ENCODE results near the gene GJB4.

GJB4 gene

DNA sequence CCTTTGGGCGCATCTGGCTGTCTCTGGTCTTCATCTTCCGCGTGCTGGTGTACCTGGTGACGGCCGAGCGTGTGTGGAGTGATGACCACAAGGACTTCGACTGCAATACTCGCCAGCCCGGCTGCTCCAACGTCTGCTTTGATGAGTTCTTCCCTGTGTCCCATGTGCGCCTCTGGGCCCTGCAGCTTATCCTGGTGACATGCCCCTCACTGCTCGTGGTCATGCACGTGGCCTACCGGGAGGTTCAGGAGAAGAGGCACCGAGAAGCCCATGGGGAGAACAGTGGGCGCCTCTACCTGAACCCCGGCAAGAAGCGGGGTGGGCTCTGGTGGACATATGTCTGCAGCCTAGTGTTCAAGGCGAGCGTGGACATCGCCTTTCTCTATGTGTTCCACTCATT is 2.2 kb upstream of the GJB4 start:
- TF ChIP-seq, protein P1, sequence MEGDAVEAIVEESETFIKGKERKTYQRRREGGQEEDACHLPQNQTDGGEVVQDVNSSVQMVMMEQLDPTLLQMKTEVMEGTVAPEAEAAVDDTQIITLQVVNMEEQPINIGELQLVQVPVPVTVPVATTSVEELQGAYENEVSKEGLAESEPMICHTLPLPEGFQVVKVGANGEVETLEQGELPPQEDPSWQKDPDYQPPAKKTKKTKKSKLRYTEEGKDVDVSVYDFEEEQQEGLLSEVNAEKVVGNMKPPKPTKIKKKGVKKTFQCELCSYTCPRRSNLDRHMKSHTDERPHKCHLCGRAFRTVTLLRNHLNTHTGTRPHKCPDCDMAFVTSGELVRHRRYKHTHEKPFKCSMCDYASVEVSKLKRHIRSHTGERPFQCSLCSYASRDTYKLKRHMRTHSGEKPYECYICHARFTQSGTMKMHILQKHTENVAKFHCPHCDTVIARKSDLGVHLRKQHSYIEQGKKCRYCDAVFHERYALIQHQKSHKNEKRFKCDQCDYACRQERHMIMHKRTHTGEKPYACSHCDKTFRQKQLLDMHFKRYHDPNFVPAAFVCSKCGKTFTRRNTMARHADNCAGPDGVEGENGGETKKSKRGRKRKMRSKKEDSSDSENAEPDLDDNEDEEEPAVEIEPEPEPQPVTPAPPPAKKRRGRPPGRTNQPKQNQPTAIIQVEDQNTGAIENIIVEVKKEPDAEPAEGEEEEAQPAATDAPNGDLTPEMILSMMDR (IDR thresholded peaks at IDR 0.05; ENCODE audit: borderline replicate concordance, insufficient read depth, low read depth, low read length), result no peak
- H3K4me3 ChIP-seq (ENCODE audit: low read depth, low read length), result no peak overlapping the region

DNA sequence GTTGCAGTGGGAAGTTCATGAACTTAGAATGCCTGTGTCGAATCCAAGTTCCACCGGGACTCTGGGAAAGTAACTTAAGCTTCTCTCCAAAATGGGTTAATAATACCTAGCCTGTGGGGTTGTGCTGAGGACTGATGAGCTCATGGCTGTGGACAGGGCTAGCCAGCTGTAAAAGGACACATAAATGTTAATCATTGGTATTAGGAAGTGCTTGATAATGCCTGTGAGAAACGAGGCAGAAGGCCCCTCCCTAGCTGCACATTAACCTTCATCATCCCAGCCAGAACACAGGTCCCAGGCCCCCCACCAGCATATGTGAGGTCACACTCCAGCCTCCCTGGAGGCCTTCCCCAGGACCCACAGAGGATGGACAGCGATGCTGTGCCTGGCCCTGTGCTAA is 789 bp upstream of the GJB4 start:
- no peak overlapping the region for H3K4me3 ChIP-seq (ENCODE audit: low read depth, low read length)
- TF ChIP-seq, protein P1 (IDR thresholded peaks at IDR 0.05; ENCODE audit: borderline replicate concordance, insufficient read depth, low read depth, low read length), result no peak

DNA sequence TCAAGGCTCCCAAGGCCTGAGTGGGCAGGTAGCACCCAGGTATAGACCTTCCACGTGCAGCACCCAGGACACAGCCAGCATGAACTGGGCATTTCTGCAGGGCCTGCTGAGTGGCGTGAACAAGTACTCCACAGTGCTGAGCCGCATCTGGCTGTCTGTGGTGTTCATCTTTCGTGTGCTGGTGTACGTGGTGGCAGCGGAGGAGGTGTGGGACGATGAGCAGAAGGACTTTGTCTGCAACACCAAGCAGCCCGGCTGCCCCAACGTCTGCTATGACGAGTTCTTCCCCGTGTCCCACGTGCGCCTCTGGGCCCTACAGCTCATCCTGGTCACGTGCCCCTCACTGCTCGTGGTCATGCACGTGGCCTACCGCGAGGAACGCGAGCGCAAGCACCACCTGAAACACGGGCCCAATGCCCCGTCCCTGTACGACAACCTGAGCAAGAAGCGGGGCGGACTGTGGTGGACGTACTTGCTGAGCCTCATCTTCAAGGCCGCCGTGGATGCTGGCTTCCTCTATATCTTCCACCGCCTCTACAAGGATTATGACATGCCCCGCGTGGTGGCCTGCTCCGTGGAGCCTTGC is 1.7 kb downstream of the GJB4 start:
- H3K4me3 ChIP-seq (ENCODE audit: low read depth, low read length), result no peak overlapping the region
- TF ChIP-seq, protein P1 (IDR thresholded peaks at IDR 0.05; ENCODE audit: borderline replicate concordance, insufficient read depth, low read depth, low read length), result no peak

DNA sequence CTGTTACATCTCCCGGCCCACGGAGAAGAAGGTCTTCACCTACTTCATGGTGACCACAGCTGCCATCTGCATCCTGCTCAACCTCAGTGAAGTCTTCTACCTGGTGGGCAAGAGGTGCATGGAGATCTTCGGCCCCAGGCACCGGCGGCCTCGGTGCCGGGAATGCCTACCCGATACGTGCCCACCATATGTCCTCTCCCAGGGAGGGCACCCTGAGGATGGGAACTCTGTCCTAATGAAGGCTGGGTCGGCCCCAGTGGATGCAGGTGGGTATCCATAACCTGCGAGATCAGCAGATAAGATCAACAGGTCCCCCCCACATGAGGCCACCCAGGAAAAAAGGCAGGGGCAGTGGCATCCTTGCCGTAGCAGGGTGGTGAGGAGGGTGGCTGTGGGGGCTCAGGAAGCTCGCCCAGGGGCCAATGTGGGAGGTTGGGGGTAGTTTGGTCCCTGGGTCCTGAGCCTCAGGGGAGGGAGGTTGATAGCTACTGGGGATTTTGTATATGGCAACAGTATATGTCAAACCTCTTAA is 2.3 kb downstream of the GJB4 start:
- no peak overlapping the region for H3K4me3 ChIP-seq (ENCODE audit: low read depth, low read length)
- TF ChIP-seq, protein P1 (IDR thresholded peaks at IDR 0.05; ENCODE audit: borderline replicate concordance, insufficient read depth, low read depth, low read length), result no peak

DNA sequence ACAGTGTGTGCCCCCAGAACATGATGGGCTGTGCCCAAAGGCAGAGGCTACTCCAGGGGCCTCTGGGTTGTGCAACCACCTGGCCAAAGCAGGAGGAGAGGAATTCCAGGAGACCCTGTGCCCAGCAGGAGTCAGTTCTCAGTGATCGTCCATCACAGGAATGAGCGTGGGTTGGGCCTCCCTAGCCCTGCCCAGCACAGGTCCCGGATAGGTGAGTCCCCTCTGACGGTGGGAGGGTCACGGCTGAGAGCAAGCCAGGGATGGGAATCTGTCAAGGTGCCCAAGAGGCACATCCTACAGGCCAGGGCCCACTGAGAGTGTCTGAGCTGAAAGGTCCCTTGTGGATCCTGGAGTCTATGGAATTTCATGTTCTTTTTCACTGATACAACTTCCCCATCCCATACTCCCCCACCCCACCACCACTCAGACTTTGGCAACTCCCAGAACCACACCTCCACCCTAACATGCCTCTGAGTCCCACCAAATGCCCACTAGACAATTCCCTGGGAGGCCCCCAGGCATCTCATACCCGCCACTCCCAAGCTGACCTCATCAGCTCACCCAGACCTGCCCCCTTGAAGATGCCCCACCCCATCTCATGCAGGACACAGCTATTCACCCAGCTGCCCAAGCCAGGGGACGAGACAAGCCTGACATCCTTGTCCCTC is 3.1 kb downstream of the GJB4 start:
- TF ChIP-seq, protein P1 (IDR thresholded peaks at IDR 0.05; ENCODE audit: borderline replicate concordance, insufficient read depth, low read depth, low read length), result no peak
- H3K4me3 ChIP-seq (ENCODE audit: low read depth, low read length), result no peak overlapping the region

DNA sequence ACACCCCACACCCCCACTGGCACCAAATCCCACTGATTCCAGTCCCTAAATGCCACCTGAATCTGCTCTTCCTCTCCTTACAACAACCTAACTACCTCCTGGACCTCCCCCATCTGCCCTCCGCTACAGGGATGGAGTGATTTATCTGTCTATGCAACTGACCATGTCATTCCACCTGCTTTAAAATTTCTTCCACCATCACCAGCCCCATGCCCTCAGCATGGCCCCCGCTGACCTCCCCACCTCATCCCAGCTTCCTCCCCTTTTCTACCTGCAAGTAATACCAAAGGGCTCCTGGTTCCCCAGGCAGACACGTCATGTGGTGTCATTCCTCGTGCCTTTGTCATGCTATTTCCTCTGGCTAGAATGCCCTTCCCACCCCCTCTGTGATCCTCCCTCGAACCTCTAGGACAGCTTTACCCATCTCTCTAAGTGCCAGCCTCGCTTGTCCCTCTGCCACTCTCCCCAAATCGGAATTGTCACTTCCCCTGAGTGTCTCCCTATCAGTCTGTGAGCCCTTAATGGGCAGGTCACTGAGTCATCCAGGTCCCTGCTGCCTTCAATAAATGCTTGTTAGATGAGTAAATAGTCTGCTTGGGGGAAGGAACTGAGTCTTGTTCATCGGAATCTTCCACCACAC is 3.7 kb downstream of the GJB4 start:
- no peak overlapping the region for H3K4me3 ChIP-seq (ENCODE audit: low read depth, low read length)
- TF ChIP-seq, protein P1 (IDR thresholded peaks at IDR 0.05; ENCODE audit: borderline replicate concordance, insufficient read depth, low read depth, low read length), result no peak

Measured in GM12875 (cell line).